ENCODE results near the gene DLAT. TPM values are rescaled to one million over a fixed set of nuclear protein-coding genes. Genes with fewer than 3 reads are reported as not detected.
A peak's percentile ranks its signal among the peaks of the same experiment; 100 is the strongest.
"Not testable (repeated sequence)": the region's sequence is repeated elsewhere in the genome, so short reads cannot be mapped to it uniquely, and the experiment has no call there.

DLAT gene
- total RNA-seq, 1 donor from 2014 or later, result 36.7 TPM

DNA sequence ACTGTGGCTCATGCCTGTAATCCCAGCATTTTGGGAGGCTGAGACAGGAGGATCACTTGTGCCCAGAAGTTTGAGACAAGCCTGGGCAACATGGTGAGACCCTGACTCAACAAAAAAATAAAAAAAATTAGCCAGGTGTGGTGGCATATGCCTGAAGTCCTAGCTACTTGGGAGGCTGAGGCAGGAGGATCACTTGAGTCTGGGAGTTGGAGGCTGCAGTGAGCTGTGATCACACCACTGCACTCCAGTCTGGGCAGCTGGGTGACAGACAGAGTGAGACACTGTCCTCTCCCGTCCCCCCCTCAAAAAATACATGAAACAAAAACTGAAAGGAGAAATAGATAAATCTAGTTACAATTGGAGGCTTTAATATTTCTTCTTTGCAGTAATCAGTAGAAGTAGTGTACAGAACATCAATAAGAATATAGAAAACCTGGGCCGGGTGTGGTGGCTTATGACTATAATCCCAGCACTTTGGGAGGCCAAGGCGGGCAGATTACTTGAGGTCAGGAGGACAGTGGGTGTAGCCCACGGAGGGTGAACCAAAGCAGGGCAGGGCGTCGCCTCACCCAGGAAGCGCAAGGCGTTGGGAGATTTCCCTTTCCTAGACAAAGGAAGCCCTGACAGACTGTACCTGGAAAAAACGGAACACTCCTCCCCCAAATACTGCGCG, 19.6 kb upstream of the DLAT start:
- H3K27me3 Mint-ChIP-seq, result no peaks in the 10 kb centered on the region
- H3K27ac Mint-ChIP-seq, result no peak overlapping the region
- no peak for DNase-seq (ENCODE audit: low spot score, unreplicated experiment)
- no peak overlapping the region for H3K4me3 Mint-ChIP-seq (ENCODE audit: low read depth)
- H3K9me3 Mint-ChIP-seq (ENCODE audit: low read depth), result peaks cover 42% of the 10 kb centered on the region
- H3K36me3 Mint-ChIP-seq (ENCODE audit: insufficient read depth), result peaks cover 77% of the 10 kb centered on the region
- TF ChIP-seq, protein P1, sequence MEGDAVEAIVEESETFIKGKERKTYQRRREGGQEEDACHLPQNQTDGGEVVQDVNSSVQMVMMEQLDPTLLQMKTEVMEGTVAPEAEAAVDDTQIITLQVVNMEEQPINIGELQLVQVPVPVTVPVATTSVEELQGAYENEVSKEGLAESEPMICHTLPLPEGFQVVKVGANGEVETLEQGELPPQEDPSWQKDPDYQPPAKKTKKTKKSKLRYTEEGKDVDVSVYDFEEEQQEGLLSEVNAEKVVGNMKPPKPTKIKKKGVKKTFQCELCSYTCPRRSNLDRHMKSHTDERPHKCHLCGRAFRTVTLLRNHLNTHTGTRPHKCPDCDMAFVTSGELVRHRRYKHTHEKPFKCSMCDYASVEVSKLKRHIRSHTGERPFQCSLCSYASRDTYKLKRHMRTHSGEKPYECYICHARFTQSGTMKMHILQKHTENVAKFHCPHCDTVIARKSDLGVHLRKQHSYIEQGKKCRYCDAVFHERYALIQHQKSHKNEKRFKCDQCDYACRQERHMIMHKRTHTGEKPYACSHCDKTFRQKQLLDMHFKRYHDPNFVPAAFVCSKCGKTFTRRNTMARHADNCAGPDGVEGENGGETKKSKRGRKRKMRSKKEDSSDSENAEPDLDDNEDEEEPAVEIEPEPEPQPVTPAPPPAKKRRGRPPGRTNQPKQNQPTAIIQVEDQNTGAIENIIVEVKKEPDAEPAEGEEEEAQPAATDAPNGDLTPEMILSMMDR (IDR thresholded peaks at IDR 0.05; ENCODE audit: unreplicated experiment), result no peak
- H3K4me1 Mint-ChIP-seq (ENCODE audit: low read depth), result no peaks in the 10 kb centered on the region

DNA sequence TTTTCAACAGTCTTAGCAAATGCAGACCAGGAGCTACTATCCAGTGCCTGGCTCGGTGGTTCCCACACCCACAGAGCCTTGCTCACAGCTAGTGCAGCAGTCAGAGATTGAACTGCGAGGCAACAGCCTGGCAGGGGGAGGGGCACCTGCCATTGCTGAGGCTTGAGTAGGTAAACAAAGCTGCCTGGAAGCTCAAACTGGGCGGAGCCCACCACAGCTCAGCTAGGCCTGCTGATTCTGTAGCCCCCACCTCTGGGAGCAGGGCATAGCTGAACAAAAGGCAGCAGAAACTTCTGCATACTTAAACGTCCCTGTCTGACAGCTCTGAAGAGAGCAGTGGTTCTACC, 19.1 kb upstream of the DLAT start:
- Mint-ChIP-seq H3K36me3 (ENCODE audit: insufficient read depth) (peaks cover 74% of the 10 kb centered on the region), H3K9me3 (ENCODE audit: low read depth) (peaks cover 44% of the 10 kb centered on the region)
- H3K27ac Mint-ChIP-seq; H3K4me1 Mint-ChIP-seq (ENCODE audit: low read depth); DNase-seq (ENCODE audit: low spot score, unreplicated experiment); H3K4me3 Mint-ChIP-seq (ENCODE audit: low read depth); H3K27me3 Mint-ChIP-seq: not testable (repeated sequence)

DNA sequence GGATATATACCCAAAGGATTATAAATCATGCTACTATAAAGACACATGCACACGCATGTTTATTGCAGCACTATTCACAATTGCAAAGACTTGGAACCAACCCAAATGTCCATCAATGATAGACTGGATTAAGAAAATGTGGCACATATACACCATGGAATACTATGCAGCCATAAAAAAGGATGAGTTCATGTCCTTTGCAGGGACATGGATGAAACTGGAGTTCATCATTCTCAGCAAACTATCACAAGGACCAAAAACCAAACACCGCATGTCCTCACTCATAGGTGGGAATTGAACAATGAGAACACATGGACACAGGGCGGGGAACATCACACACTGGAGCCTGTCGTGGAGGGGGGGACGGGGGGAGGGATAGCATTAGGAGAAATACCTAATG, 13.8 kb upstream of the DLAT start:
- not testable (repeated sequence) for H3K4me3 Mint-ChIP-seq (ENCODE audit: low read depth); H3K27me3 Mint-ChIP-seq; H3K27ac Mint-ChIP-seq; DNase-seq (ENCODE audit: low spot score, unreplicated experiment)
- Mint-ChIP-seq H3K4me1 (ENCODE audit: low read depth) (peaks cover 18% of the 10 kb centered on the region), H3K9me3 (ENCODE audit: low read depth) (peaks cover 37% of the 10 kb centered on the region), H3K36me3 (ENCODE audit: insufficient read depth) (peaks cover 43% of the 10 kb centered on the region)

DNA sequence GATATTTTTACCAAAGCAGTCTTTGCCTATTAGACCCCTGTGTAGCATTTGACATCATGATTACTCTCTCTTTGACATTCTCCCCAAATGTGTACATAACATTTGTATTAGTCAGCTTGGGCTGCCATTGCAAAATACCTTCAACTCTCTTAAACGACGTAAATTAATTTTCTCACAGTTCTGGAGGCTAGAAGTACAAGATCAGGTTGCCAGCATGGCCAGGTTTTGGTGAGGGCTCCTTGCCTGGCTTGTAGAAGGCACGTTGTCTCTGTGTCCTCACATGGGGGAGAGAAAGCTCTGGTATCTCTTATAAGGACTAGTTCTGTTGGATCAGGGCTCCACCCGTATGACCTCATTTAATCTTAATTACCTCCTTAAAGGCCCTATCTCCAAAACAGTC, 12.3 kb upstream of the DLAT start:
- H3K27me3 Mint-ChIP-seq, result peaks cover 6% of the 10 kb centered on the region
- DNase-seq (ENCODE audit: low spot score, unreplicated experiment), result no peak
- peak overlapping the region; percentile 50 for H3K27ac Mint-ChIP-seq
- no peak overlapping the region for H3K4me3 Mint-ChIP-seq (ENCODE audit: low read depth)
- TF ChIP-seq, protein P1 (IDR thresholded peaks at IDR 0.05; ENCODE audit: unreplicated experiment), result no peak
- peaks cover 32% of the 10 kb centered on the region for H3K4me1 Mint-ChIP-seq (ENCODE audit: low read depth)
- H3K36me3 Mint-ChIP-seq (ENCODE audit: insufficient read depth), result peaks cover 29% of the 10 kb centered on the region
- peaks cover 24% of the 10 kb centered on the region for H3K9me3 Mint-ChIP-seq (ENCODE audit: low read depth)

DNA sequence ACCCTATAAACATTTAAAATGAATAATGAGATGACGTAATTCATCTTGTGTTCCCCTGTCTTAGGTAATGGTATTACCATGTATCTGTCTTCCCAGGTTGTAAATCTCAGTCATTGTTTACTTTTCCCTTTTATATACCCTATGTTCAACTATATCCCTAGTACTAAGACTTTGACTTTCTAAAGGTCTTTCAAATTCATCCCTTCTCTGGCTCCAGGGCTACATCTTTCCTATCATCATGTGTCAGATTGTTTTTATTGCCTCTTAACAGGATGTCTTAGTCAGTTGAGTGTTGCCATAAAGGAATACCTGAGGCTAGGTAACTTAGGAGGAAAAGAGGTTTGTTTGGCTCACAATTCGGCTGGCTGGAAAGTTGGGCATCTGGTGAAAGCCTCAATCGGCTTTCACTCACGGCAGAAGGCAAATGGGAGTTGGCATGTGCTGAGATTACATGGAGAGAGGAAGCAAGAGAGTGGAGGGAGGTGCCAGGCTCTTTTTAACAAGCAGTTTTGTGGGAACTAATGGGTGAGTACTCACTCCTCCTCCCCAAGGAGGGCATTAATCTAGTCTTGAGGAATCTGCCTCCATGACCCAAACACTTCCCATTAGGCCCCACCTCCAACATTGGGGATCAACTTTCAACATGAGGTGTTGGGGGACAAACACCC, 11.6 kb upstream of the DLAT start:
- H3K9me3 Mint-ChIP-seq (ENCODE audit: low read depth), result peaks cover 17% of the 10 kb centered on the region
- H3K36me3 Mint-ChIP-seq (ENCODE audit: insufficient read depth), result peaks cover 24% of the 10 kb centered on the region
- no peak overlapping the region for H3K4me3 Mint-ChIP-seq (ENCODE audit: low read depth)
- no peak for DNase-seq (ENCODE audit: low spot score, unreplicated experiment)
- peaks cover 35% of the 10 kb centered on the region for H3K4me1 Mint-ChIP-seq (ENCODE audit: low read depth)
- H3K27me3 Mint-ChIP-seq, result peaks cover 9% of the 10 kb centered on the region
- TF ChIP-seq, protein P1 (IDR thresholded peaks at IDR 0.05; ENCODE audit: unreplicated experiment), result no peak
- H3K27ac Mint-ChIP-seq, result no peak overlapping the region

DNA sequence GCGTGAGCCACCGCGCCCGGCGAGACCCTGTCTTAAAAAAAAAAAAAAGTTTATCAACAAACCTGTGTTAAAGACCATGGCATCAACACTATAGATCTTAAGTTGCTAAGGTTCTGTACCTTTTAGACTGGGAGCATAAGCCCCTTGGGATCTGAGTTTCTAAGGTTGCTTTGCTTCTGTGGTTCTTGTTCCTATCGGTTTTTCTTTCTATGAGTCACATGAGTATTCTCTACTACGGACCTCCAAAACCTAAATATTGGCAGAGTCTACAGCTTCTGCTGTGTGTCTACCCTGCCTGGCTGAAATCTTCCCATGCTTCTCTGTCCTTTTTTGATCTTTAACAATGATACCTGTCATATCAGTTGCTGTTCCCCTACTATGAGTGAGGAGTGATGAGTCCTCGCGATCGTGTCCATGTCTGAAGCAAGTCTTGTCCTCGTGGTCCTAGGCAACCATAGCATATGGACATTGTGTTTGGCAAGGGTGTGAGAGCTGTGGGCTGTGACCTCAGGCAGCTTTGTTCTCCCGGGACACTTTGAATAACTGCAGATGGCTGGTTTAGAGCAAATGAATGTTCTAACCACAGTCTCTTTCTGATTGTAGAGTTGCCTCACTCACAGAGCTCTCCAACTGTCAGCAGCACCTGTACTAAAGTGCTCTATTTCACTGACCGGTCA, 9.0 kb upstream of the DLAT start:
- DNase-seq (ENCODE audit: low spot score, unreplicated experiment), result no peak
- Mint-ChIP-seq H3K9me3 (ENCODE audit: low read depth) (peaks cover under 1% of the 10 kb centered on the region), H3K27me3 (peaks cover 29% of the 10 kb centered on the region), H3K36me3 (ENCODE audit: insufficient read depth) (peaks cover 22% of the 10 kb centered on the region), H3K27ac (peak overlapping the region; percentile 75), H3K4me3 (ENCODE audit: low read depth) (no peak overlapping the region), H3K4me1 (ENCODE audit: low read depth) (peaks cover 35% of the 10 kb centered on the region)
- TF ChIP-seq, protein P1 (IDR thresholded peaks at IDR 0.05; ENCODE audit: unreplicated experiment), result no peak
